Activated naive CD8-positive, alpha-beta T cell treated with anti-CD3 and anti-CD28 coated beads, Interleukin-2, amount 50 U/mL, for 24 hours (primary cell): ENCODE data around the gene JSRP1.

ENCODE experiments used
- ATAC-seq: fragments of 150-1000 bp; cut with Tn5 transposase; one replicate; pipeline ENCODE4 v1.10.0; 2021
- DNase-seq: peaks from one replicate; pipeline ENCODE4 v3.0.0; 2021
- H3K27ac Mint-ChIP-seq: one replicate; pipeline ENCODE4 v1.8.0; 2021; ENCODE audit warnings: mild to moderate bottlenecking, mixed read lengths
- H3K27me3 Mint-ChIP-seq: one replicate; pipeline ENCODE4 v1.8.0; 2021; ENCODE audit warnings: mixed read lengths
- H3K36me3 Mint-ChIP-seq: one replicate; pipeline ENCODE4 v1.8.0; 2021; ENCODE audit warnings: low read depth, mixed read lengths
- H3K4me1 Mint-ChIP-seq: one replicate; pipeline ENCODE4 v1.8.0; 2021; ENCODE audit warnings: mixed read lengths
- H3K4me3 Mint-ChIP-seq: one replicate; pipeline ENCODE4 v1.8.0; 2021; ENCODE audit warnings: mild to moderate bottlenecking, moderate library complexity, mixed read lengths
- H3K9me3 Mint-ChIP-seq: one replicate; pipeline ENCODE4 v1.8.0; 2021; ENCODE audit warnings: mixed read lengths

JSRP1 gene

GRCh38 chr19:2255982-2256685, at the start of gene JSRP1:
Gene JSRP1 (minus strand): TSS chr19:2256417. CDS start chr19:2255314, 1,103 bp downstream.
- DNase-seq: no peak
- H3K27me3 Mint-ChIP-seq: peaks cover 8% of the 10 kb centered on the region
- peaks cover 44% of the 10 kb centered on the region for H3K4me1 Mint-ChIP-seq
- H3K36me3 Mint-ChIP-seq: no peaks in the 10 kb centered on the region
- no peak for ATAC-seq
- no peak within 1 kb of the TSS for H3K4me3 Mint-ChIP-seq
- no peaks in the 10 kb centered on the region for H3K9me3 Mint-ChIP-seq
- H3K27ac Mint-ChIP-seq: no peak within 1 kb of the TSS

GRCh38 chr19:2305452-2306280, 49.4 kb upstream of the JSRP1 start:
- H3K9me3 Mint-ChIP-seq: no peaks in the 10 kb centered on the region
- no peak overlapping the region for H3K27ac Mint-ChIP-seq
- H3K36me3 Mint-ChIP-seq: no peaks in the 10 kb centered on the region
- no peak overlapping the region for H3K4me3 Mint-ChIP-seq
- H3K4me1 Mint-ChIP-seq: peaks cover 18% of the 10 kb centered on the region
- no peak for DNase-seq
- H3K27me3 Mint-ChIP-seq: peaks cover 54% of the 10 kb centered on the region
- no peak for ATAC-seq

- Mint-ChIP-seq H3K4me1 (peaks cover 16% of the 10 kb centered on the region), H3K27me3 (peaks cover 31% of the 10 kb centered on the region), H3K4me3 (no peak overlapping the region), H3K27ac (no peak overlapping the region), H3K9me3 (no peaks in the 10 kb centered on the region), H3K36me3 (no peaks in the 10 kb centered on the region)
- ATAC-seq (no peak), DNase-seq (no peak)
Observed at GRCh38 chr19:2303211-2303798, 47.1 kb upstream of the JSRP1 start.

- Mint-ChIP-seq H3K9me3 (no peaks in the 10 kb centered on the region), H3K27me3 (peaks cover 30% of the 10 kb centered on the region), H3K4me1 (peaks cover 16% of the 10 kb centered on the region), H3K36me3 (no peaks in the 10 kb centered on the region), H3K4me3 (no peak overlapping the region), H3K27ac (no peak overlapping the region)
- no peak for DNase-seq
- peak; percentile 17 for ATAC-seq
Observed at GRCh38 chr19:2302319-2303210, 46.3 kb upstream of the JSRP1 start.

- Mint-ChIP-seq H3K4me1 (peaks cover 10% of the 10 kb centered on the region), H3K36me3 (no peaks in the 10 kb centered on the region), H3K27me3 (peaks cover 19% of the 10 kb centered on the region), H3K9me3 (no peaks in the 10 kb centered on the region), H3K27ac (no peak overlapping the region), H3K4me3 (no peak overlapping the region)
- DNase-seq: no peak
- no peak for ATAC-seq
Observed at GRCh38 chr19:2300533-2300932, 44.3 kb upstream of the JSRP1 start.

GRCh38 chr19:2296141-2296540, 39.9 kb upstream of the JSRP1 start:
- H3K4me1 Mint-ChIP-seq: peaks cover 6% of the 10 kb centered on the region
- no peak overlapping the region for H3K4me3 Mint-ChIP-seq
- H3K27me3 Mint-ChIP-seq: no peaks in the 10 kb centered on the region
- H3K27ac Mint-ChIP-seq: no peak overlapping the region
- no peaks in the 10 kb centered on the region for H3K9me3 Mint-ChIP-seq
- DNase-seq (no peak), ATAC-seq (no peak)
- H3K36me3 Mint-ChIP-seq: peaks cover 2% of the 10 kb centered on the region

- H3K27me3 Mint-ChIP-seq: peaks cover 2% of the 10 kb centered on the region
- no peak overlapping the region for H3K4me3 Mint-ChIP-seq
- H3K9me3 Mint-ChIP-seq: no peaks in the 10 kb centered on the region
- no peak overlapping the region for H3K27ac Mint-ChIP-seq
- H3K4me1 Mint-ChIP-seq: peaks cover 8% of the 10 kb centered on the region
- DNase-seq (no peak), ATAC-seq (no peak)
- peaks cover 2% of the 10 kb centered on the region for H3K36me3 Mint-ChIP-seq
Observed at GRCh38 chr19:2294687-2295335, 38.6 kb upstream of the JSRP1 start.

GRCh38 chr19:2291185-2291751, 35.1 kb upstream of the JSRP1 start:
- no peak overlapping the region for H3K27ac Mint-ChIP-seq
- H3K36me3 Mint-ChIP-seq: peaks cover 2% of the 10 kb centered on the region
- peaks cover 11% of the 10 kb centered on the region for H3K27me3 Mint-ChIP-seq
- H3K9me3 Mint-ChIP-seq: no peaks in the 10 kb centered on the region
- no peak for DNase-seq
- peak overlapping the region; percentile 53 for H3K4me3 Mint-ChIP-seq
- H3K4me1 Mint-ChIP-seq: peaks cover 20% of the 10 kb centered on the region
- ATAC-seq: no peak

GRCh38 chr19:2290441-2291184, 34.4 kb upstream of the JSRP1 start:
- Mint-ChIP-seq H3K4me1 (peaks cover 20% of the 10 kb centered on the region), H3K9me3 (no peaks in the 10 kb centered on the region), H3K36me3 (peaks cover 2% of the 10 kb centered on the region), H3K27me3 (peaks cover 11% of the 10 kb centered on the region), H3K27ac (no peak overlapping the region), H3K4me3 (peak overlapping the region; percentile 53)
- ATAC-seq: no peak
- DNase-seq: no peak

GRCh38 chr19:2289714-2290435, 33.7 kb upstream of the JSRP1 start:
- DNase-seq: peak; percentile 45
- peaks cover 11% of the 10 kb centered on the region for H3K27me3 Mint-ChIP-seq
- peak overlapping the region; percentile 77 for H3K4me3 Mint-ChIP-seq
- peak; percentile 47 for ATAC-seq
- H3K27ac Mint-ChIP-seq: peak overlapping the region; percentile 54
- no peaks in the 10 kb centered on the region for H3K9me3 Mint-ChIP-seq
- peaks cover 20% of the 10 kb centered on the region for H3K4me1 Mint-ChIP-seq
- H3K36me3 Mint-ChIP-seq: peaks cover 2% of the 10 kb centered on the region

- no peak for DNase-seq
- Mint-ChIP-seq H3K4me1 (peaks cover 20% of the 10 kb centered on the region), H3K36me3 (peaks cover 2% of the 10 kb centered on the region), H3K9me3 (no peaks in the 10 kb centered on the region), H3K27me3 (peaks cover 11% of the 10 kb centered on the region), H3K27ac (peak overlapping the region; percentile 54), H3K4me3 (peak overlapping the region; percentile 77)
- ATAC-seq: no peak
Observed at GRCh38 chr19:2288818-2289713, 32.8 kb upstream of the JSRP1 start.

- ATAC-seq (no peak), DNase-seq (no peak)
- Mint-ChIP-seq H3K27me3 (peaks cover 11% of the 10 kb centered on the region), H3K4me3 (peak overlapping the region; percentile 77), H3K4me1 (peaks cover 17% of the 10 kb centered on the region), H3K27ac (no peak overlapping the region), H3K9me3 (no peaks in the 10 kb centered on the region), H3K36me3 (peaks cover 2% of the 10 kb centered on the region)
Observed at GRCh38 chr19:2288338-2288817, 32.2 kb upstream of the JSRP1 start.
